HUDEP-2 (cell line): ENCODE measurements around the gene UBIAD1.
"Not testable (repeated sequence)": the region's sequence is repeated elsewhere in the genome, so short reads cannot be mapped to it uniquely, and the experiment has no call there.

Experiments used
- DNase-seq, 76 experiments: peaks; one replicate each; lab custom pipeline; 2025; ENCODE audit not compliant: unreplicated experiment in 76 of 76; lab: John Stamatoyannopoulos, UW

The UBIAD1 gene

GRCh38 chr1:11272832-11273594 is at the start of gene UBIAD1:
TSS of gene UBIAD1 (plus strand) at chr1:11273198. CDS start at chr1:11273532, 334 bp downstream.
- peak in 71 of 76 experiments; percentile 10 to 94 (median 79) for DNase-seq

- DNase-seq, result no peak
Observed at GRCh38 chr1:11227106-11228077, 45.6 kb upstream of the UBIAD1 start.

- no peak for DNase-seq
Observed at GRCh38 chr1:11229203-11229602, 43.8 kb upstream of the UBIAD1 start.

- DNase-seq, result no peak
Observed at GRCh38 chr1:11233208-11233607, 39.8 kb upstream of the UBIAD1 start.

GRCh38 chr1:11237356-11237755 is 35.6 kb upstream of the UBIAD1 start:
- DNase-seq, result no peak

GRCh38 chr1:11238311-11238710 is 34.7 kb upstream of the UBIAD1 start:
- no peak for DNase-seq

- DNase-seq, result no peak
Observed at GRCh38 chr1:11245248-11245647, 27.8 kb upstream of the UBIAD1 start.

- no peak for DNase-seq
Observed at GRCh38 chr1:11245904-11246719, 26.9 kb upstream of the UBIAD1 start.

GRCh38 chr1:11248169-11248568 is 24.8 kb upstream of the UBIAD1 start:
- no peak for DNase-seq

GRCh38 chr1:11252538-11252937 is 20.5 kb upstream of the UBIAD1 start:
- no peak for DNase-seq

- no peak for DNase-seq
Observed at GRCh38 chr1:11253226-11253625, 19.8 kb upstream of the UBIAD1 start.

- DNase-seq, result no peak
Observed at GRCh38 chr1:11256299-11256698, 16.7 kb upstream of the UBIAD1 start.

GRCh38 chr1:11262171-11263049 is 10.6 kb upstream of the UBIAD1 start, which contains the start of gene MTOR:
TSS of gene MTOR (minus strand) at chr1:11262551. CDS start at chr1:11259409, 3,142 bp downstream.
- peak in 75 of 76 experiments; percentile 56 to 100 (median 98) for DNase-seq

GRCh38 chr1:11266268-11267074 is 6.5 kb upstream of the UBIAD1 start:
- DNase-seq, result no peak

GRCh38 chr1:11267350-11268337 is 5.4 kb upstream of the UBIAD1 start:
- not testable (repeated sequence) for DNase-seq

- peak in 2 of 76 experiments; percentile 40 to 42 for DNase-seq
Observed at GRCh38 chr1:11272544-11272831, 510 bp upstream of the UBIAD1 start.

GRCh38 chr1:11273595-11274234 is 717 bp downstream of the UBIAD1 start:
- DNase-seq, result peak in 9 of 76 experiments; percentile 7 to 60 (median 27)
